Activated T-helper 1 cell treated with Interleukin-2 at 50 U/mL for 16 hours (primary cell): ENCODE results near the gene ADAM30.

Experiments
- DNase-seq: peaks from one replicate; pipeline ENCODE4 v3.0.0-alpha.2; 2020; ENCODE audit warnings: low read depth

Gene ADAM30

GRCh38 chr1:119896303-119896702 lies at the start of gene ADAM30:
Gene ADAM30 (minus strand): TSS chr1:119896515. CDS start chr1:119896336, 179 bp downstream.
- no peak for DNase-seq

GRCh38 chr1:119943216-119943615 lies 46.9 kb upstream of the ADAM30 start:
- DNase-seq, result no peak

- no peak for DNase-seq
Measured at GRCh38 chr1:119941392-119941791, 45.1 kb upstream of the ADAM30 start.

GRCh38 chr1:119940697-119941096 lies 44.4 kb upstream of the ADAM30 start:
- no peak for DNase-seq

- no peak for DNase-seq
Measured at GRCh38 chr1:119937198-119937597, 40.9 kb upstream of the ADAM30 start.

GRCh38 chr1:119935915-119936314 lies 39.6 kb upstream of the ADAM30 start:
- no peak for DNase-seq

- DNase-seq, result no peak
Measured at GRCh38 chr1:119935373-119935772, 39.1 kb upstream of the ADAM30 start.

- no peak for DNase-seq
Measured at GRCh38 chr1:119933397-119933796, 37.1 kb upstream of the ADAM30 start.

- no peak for DNase-seq
Measured at GRCh38 chr1:119929643-119930315, 33.5 kb upstream of the ADAM30 start.

- DNase-seq, result no peak
Measured at GRCh38 chr1:119926553-119926952, 30.2 kb upstream of the ADAM30 start.

- DNase-seq, result no peak
Measured at GRCh38 chr1:119924948-119925898, 28.9 kb upstream of the ADAM30 start.

GRCh38 chr1:119920104-119920968 lies 24.0 kb upstream of the ADAM30 start:
- DNase-seq, result no peak

GRCh38 chr1:119919241-119919640 lies 22.9 kb upstream of the ADAM30 start:
- DNase-seq, result no peak

- DNase-seq, result no peak
Measured at GRCh38 chr1:119918301-119918700, 22.0 kb upstream of the ADAM30 start.

- no peak for DNase-seq
Measured at GRCh38 chr1:119917304-119918055, 21.2 kb upstream of the ADAM30 start.

GRCh38 chr1:119915517-119915916 lies 19.2 kb upstream of the ADAM30 start:
- no peak for DNase-seq

- no peak for DNase-seq
Measured at GRCh38 chr1:119914071-119914470, 17.8 kb upstream of the ADAM30 start.

GRCh38 chr1:119912963-119913362 lies 16.6 kb upstream of the ADAM30 start:
- DNase-seq, result no peak

- no peak for DNase-seq
Measured at GRCh38 chr1:119911775-119912174, 15.5 kb upstream of the ADAM30 start.

GRCh38 chr1:119910618-119911017 lies 14.3 kb upstream of the ADAM30 start:
- DNase-seq, result no peak

- DNase-seq, result no peak
Measured at GRCh38 chr1:119909890-119910596, 13.7 kb upstream of the ADAM30 start.
